Effector memory CD8-positive, alpha-beta T cell (primary cell): ENCODE data around the gene CCIN.
"Not testable (repeated sequence)": the region's sequence is repeated elsewhere in the genome, so short reads cannot be mapped to it uniquely, and the experiment has no call there.

Source experiments
- ATAC-seq: fragments of 150-1000 bp; cut with Tn5 transposase; replicated peaks from 2 replicates; pipeline ENCODE4 v1.10.0; 2021; ENCODE audit warnings: mild to moderate bottlenecking, moderate library complexity
- DNase-seq, 3 experiments: peaks; one replicate each; pipeline ENCODE4 v3.0.0; 2021
- H3K27ac Mint-ChIP-seq, 2 donors: one replicate each; pipeline ENCODE4 v1.8.0; 2022; ENCODE audit warnings: mild to moderate bottlenecking in 2 of 2, mixed read lengths in 2 of 2, moderate library complexity in 2 of 2
- H3K27me3 Mint-ChIP-seq, 2 donors: one replicate each; pipeline ENCODE4 v1.8.0; 2022; ENCODE audit warnings: mixed read lengths in 2 of 2
- H3K36me3 Mint-ChIP-seq: one replicate; pipeline ENCODE4 v1.8.0; 2022; ENCODE audit warnings: mild to moderate bottlenecking, moderate library complexity, mixed read lengths; ENCODE audit not compliant: insufficient read depth
- H3K4me1 Mint-ChIP-seq, 2 donors: one replicate each; pipeline ENCODE4 v1.8.0; 2022; ENCODE audit warnings: low read depth in 2 of 2, mixed read lengths in 2 of 2
- H3K4me3 Mint-ChIP-seq, 2 donors: one replicate each; pipeline ENCODE4 v1.8.0; 2022; ENCODE audit warnings: mild to moderate bottlenecking in 2 of 2, mixed read lengths in 2 of 2, moderate library complexity in 2 of 2
- H3K9me3 Mint-ChIP-seq, 2 donors: one replicate each; pipeline ENCODE4 v1.8.0; 2022; ENCODE audit warnings: mixed read lengths in 2 of 2

The CCIN gene

DNA sequence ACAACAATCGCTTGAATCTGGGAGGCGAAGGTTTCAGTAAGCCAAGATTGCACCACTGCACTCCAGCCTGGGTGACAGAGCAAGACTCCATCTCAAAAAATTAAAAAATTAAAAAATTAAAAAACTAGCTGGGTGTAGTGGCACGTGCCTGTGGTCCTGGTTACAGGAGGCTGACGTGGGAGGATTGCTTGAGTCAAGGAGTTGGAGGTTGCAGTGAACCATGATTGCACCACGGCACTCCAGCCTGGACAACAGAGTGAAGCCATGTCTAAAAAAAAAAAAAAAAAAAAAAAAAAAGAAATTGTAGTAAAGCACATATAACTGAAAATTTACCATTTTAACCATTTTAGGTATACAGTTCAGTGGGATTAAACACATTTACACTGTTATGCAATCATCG, 13.1 kb upstream of the CCIN start:
- DNase-seq (no peak), ATAC-seq (no peak)
- Mint-ChIP-seq H3K27ac (no peak overlapping the region), H3K4me1 (peaks cover 25 to 28% of the 10 kb centered on the region in 2 donors), H3K9me3 (no peaks in the 10 kb centered on the region), H3K36me3 (peaks cover 47% of the 10 kb centered on the region), H3K4me3 (no peak overlapping the region), H3K27me3 (no peaks in the 10 kb centered on the region)

DNA sequence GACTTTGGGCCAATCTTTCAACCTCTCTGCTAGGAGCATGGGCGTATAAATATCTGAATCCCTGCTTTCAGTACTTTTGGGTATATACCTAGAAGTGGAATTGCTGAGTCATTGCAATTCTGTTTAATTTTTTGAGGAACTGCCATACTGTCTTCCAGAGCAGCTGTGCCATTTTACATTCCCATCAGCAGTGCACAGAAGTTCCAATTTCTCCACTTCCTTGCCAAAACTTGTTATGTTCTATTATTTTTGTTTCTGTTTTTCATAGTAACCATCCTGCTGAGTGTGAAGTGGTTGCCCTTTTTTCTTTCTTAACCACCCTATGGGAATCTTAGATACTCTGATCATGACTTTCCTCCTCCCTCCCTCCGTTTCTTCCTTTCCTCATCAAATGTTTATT, 11.1 kb upstream of the CCIN start:
- Mint-ChIP-seq H3K9me3 (no peaks in the 10 kb centered on the region), H3K27ac (no peak overlapping the region), H3K27me3 (no peaks in the 10 kb centered on the region), H3K4me3 (no peak overlapping the region), H3K4me1 (peaks cover 13 to 18% of the 10 kb centered on the region in 2 donors), H3K36me3 (peaks cover 41% of the 10 kb centered on the region)
- ATAC-seq (no peak), DNase-seq (no peak)

DNA sequence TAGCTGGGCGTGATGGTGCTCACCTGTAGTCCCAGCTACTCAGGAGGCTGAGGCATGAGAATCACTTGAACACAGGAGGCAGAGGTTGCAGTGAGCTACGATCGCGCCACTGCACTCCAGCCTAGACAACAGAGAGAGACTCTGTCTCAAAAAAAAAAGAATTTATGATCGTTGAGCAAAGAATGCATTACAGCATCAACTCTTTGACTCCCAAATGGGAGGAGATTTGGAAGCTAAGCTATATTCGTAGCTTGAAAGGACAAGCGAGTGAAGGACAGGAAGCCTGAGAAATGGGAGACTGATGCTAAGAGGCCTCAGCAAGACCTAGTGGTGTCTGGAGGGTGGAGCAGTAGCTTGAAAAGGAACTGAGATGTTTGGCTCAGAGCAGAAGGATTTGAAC, 10.3 kb upstream of the CCIN start:
- Mint-ChIP-seq H3K27ac (peak overlapping the region; percentile 56 to 85), H3K36me3 (peaks cover 36% of the 10 kb centered on the region)

DNA sequence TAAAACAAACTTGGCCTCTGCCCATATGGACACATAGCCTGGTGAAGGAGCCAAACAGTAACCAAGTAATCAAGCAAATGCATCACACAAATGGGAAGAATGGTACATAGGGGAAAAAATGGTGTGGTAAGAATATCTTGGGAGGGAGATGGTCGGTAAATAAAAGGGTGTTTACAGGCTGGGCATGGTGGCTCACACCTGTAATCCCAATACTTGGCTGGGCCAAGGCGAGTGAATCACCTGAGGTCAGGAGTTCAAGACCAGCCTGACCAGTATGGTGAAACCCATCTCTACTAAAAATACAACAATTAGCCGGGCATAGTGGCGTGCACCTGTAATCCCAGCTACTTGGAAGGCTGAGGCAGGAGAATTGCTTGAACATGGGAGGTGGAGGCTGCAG, 9.7 kb upstream of the CCIN start:
- H3K4me3 Mint-ChIP-seq, DNase-seq, H3K4me1 Mint-ChIP-seq, H3K9me3 Mint-ChIP-seq, ATAC-seq, H3K27me3 Mint-ChIP-seq: not testable (repeated sequence)
- peak overlapping the region; percentile 18 to 56 for H3K27ac Mint-ChIP-seq
- H3K36me3 Mint-ChIP-seq, result peaks cover 32% of the 10 kb centered on the region

More for the DNA sequence above, 10.3 kb upstream of the CCIN start:
- ATAC-seq (no peak), DNase-seq (no peak)
- Mint-ChIP-seq H3K9me3 (no peaks in the 10 kb centered on the region), H3K4me3 (no peak overlapping the region), H3K4me1 (peaks cover 8 to 13% of the 10 kb centered on the region in 2 donors), H3K27me3 (no peaks in the 10 kb centered on the region)

DNA sequence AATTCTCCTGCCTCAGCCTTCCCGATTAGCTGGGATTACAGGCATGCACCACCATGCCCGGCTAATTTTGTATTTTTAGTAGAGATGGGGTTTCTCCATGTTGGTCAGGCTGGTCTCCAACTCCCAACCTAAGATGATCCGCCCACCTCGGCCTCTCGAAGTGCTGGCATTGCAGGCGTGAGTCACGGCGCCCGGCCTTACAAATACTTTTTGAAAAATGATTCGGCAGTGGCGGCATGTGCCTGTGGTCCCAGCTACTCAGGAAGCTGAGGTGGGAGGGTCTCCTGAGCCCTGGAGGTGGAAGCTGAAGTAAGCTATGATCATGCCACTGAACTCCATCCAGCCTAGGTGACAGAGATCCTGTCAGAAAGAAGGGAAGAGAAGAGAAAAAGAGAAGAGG, 9.1 kb upstream of the CCIN start:
- not testable (repeated sequence) for H3K4me1 Mint-ChIP-seq, H3K4me3 Mint-ChIP-seq, ATAC-seq, H3K27me3 Mint-ChIP-seq, DNase-seq, H3K9me3 Mint-ChIP-seq
- peak overlapping the region; percentile 18 to 75 for H3K27ac Mint-ChIP-seq
- peaks cover 31% of the 10 kb centered on the region for H3K36me3 Mint-ChIP-seq

DNA sequence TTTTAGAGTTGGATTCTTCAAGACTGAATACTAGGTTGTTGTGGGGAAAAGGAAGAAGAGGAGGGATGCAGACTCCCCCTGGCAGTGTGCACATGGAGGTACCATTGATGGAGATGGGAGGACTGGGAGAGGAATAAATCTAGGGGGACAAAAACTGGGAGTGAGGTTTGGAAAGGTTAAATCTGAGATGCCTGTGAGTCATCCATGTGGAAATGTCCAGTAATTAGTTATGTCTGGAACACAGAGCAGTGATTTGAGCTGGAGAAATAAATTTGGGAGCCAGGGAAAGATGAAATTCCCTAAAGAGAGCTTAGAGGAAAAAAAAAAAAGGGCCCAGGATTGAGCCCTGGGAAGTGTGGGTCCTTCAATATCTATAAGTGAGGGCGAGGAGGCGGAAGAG, 8.0 kb upstream of the CCIN start:
- peak overlapping the region; percentile 1 to 75 for H3K27ac Mint-ChIP-seq
- no peak for DNase-seq
- no peak for ATAC-seq
- no peak overlapping the region for H3K4me3 Mint-ChIP-seq
- H3K9me3 Mint-ChIP-seq, result no peaks in the 10 kb centered on the region
- peaks cover 24% of the 10 kb centered on the region for H3K36me3 Mint-ChIP-seq
- H3K27me3 Mint-ChIP-seq, result no peaks in the 10 kb centered on the region
- H3K4me1 Mint-ChIP-seq, result peaks cover 2 to 8% of the 10 kb centered on the region in 2 donors

DNA sequence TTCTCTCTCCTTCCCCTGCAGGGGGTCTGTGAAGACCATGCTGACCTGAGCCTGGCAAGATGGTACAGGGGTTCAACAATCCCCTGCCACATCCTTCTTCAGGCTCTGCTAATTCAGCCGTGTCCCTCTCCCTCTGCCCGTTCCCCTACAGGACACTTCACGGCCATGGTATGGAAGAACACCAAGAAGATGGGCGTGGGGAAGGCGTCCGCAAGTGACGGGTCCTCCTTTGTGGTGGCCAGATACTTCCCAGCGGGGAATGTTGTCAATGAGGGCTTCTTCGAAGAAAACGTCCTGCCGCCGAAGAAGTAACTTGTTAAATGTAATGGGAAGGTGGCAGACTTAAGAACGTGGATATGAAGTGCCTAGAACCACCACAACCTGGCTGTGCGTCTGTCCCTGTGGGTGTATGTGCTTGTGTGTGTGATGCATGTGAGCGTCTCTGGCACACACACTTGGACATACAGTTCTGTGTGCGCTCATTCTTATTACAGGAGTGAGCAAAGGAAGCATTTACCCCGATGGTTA, 6.9 kb upstream of the CCIN start:
- H3K27ac Mint-ChIP-seq, result peak overlapping the region; percentile 20 to 84
- no peak for ATAC-seq
- no peak overlapping the region for H3K4me3 Mint-ChIP-seq
- H3K27me3 Mint-ChIP-seq, result no peaks in the 10 kb centered on the region
- no peak for DNase-seq
- H3K36me3 Mint-ChIP-seq, result peaks cover 30% of the 10 kb centered on the region
- H3K4me1 Mint-ChIP-seq, result peaks cover 3 to 8% of the 10 kb centered on the region in 2 donors
- no peaks in the 10 kb centered on the region for H3K9me3 Mint-ChIP-seq

DNA sequence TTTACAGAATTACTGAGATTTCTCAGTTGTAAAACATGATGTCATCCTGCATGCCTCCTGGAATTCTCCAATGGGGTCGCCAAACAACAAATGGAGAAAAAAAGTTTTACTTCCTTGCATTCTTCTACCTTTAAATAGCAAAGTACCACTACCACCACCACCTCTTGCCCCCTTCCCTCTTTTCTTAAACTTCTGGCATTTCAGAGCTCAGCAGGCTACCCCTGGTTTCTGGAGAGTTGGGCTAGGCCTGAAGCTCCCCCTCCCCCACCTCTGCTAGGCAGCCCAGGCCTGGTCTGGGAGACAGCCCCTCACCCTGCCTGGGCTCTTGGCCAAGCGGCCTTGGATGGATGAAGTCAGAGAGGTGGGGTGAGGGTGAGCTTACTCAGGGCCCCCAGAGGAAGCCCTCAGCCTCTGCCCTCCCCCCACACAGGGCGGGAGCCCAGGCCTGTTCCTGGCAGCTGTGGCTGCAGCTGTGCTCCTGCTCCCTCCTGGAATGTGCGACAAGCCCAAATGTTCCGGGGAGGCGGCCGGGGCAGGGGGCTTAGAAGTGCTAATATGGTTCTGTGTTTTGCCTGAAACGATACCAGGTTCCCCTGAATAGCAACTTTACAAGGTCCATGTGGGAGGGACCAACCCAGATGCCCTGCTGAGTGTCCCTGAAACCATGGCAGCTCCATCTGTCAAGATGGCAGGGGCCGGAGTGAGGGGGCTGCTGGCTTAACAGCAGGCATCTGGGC, 6.0 kb upstream of the CCIN start:
- peaks cover 3 to 8% of the 10 kb centered on the region in 2 donors for H3K4me1 Mint-ChIP-seq
- H3K27ac Mint-ChIP-seq, result peak overlapping the region; percentile 20 to 84
- no peaks in the 10 kb centered on the region for H3K27me3 Mint-ChIP-seq
- DNase-seq (no peak), ATAC-seq (no peak)
- H3K9me3 Mint-ChIP-seq, result no peaks in the 10 kb centered on the region
- H3K36me3 Mint-ChIP-seq, result peaks cover 30% of the 10 kb centered on the region
- no peak overlapping the region for H3K4me3 Mint-ChIP-seq

DNA sequence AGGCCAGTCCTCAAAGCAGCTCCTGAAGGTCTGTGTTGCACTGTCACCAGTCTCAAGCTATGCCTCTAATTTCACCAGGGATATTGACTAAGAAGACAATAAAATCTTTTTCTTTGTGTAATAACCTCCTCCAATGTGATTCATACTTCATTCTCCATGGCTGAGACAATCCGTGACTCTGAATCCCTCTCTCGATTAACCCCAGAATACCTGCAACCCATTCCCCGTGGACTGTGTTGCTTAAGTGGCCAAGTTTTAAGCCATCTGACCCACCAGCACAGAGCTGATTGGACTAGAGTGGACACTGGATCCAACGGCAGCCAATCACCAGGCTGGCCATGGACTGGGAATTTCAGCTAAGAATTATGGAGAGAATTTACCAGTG, 5.4 kb upstream of the CCIN start:
- H3K4me3 Mint-ChIP-seq, result no peak overlapping the region
- H3K27me3 Mint-ChIP-seq, result no peaks in the 10 kb centered on the region
- H3K9me3 Mint-ChIP-seq, result no peaks in the 10 kb centered on the region
- DNase-seq (no peak), ATAC-seq (no peak)
- peak overlapping the region in 1 of 2 donors; percentile 52 for H3K27ac Mint-ChIP-seq
- H3K36me3 Mint-ChIP-seq, result peaks cover 30% of the 10 kb centered on the region
- H3K4me1 Mint-ChIP-seq, result peaks cover 3 to 8% of the 10 kb centered on the region in 2 donors

DNA sequence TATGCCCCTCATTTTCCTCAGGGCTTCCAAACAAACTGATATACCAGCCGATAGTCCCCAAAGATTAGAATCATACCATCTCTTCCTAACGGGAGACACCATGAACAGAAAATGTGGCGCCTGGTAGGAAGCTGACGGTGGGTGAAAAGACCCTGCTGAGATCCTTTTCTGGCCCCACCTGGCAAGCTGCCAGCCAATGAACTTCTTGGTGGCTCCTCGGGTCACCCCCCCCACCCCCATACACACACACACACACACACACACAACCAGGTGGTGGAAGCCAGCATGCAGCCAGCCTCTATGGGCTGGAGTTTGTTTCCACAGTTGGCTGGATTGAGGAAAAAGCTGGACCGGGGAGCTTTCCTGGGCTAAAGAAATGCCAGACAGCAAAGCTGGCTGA, 4.8 kb upstream of the CCIN start:
- no peaks in the 10 kb centered on the region for H3K27me3 Mint-ChIP-seq
- peaks cover 30% of the 10 kb centered on the region for H3K36me3 Mint-ChIP-seq
- ATAC-seq, result no peak
- DNase-seq, result no peak
- H3K9me3 Mint-ChIP-seq, result no peaks in the 10 kb centered on the region
- H3K4me1 Mint-ChIP-seq, result peaks cover 3 to 8% of the 10 kb centered on the region in 2 donors
- no peak overlapping the region for H3K4me3 Mint-ChIP-seq
- peak overlapping the region in 1 of 2 donors; percentile 52 for H3K27ac Mint-ChIP-seq

DNA sequence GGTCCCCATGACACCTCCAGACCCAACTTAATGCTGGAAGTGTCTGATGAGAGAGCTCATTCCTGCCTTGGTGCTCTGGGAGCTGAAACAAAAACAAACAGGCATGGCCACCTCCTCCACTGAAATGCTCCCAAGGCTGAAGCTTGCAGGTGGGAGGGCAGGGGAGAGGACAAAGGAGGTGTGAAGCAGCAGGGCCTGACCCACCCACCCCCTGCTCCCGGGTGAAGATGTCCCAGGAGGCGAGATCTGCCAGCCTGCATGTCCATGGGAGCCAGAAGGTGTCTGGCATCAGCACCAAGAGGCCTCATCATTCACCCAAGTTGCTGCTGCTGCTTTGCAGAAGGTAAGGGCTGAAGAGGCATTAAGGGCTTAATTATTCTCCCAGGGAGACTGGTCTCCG, 4.2 kb upstream of the CCIN start:
- Mint-ChIP-seq H3K4me1 (peaks cover 3 to 8% of the 10 kb centered on the region in 2 donors), H3K27me3 (no peaks in the 10 kb centered on the region), H3K27ac (peak overlapping the region; percentile 75 to 76), H3K36me3 (peaks cover 28% of the 10 kb centered on the region), H3K9me3 (no peaks in the 10 kb centered on the region), H3K4me3 (peak overlapping the region; percentile 81 to 82)
- DNase-seq, result no peak
- no peak for ATAC-seq

DNA sequence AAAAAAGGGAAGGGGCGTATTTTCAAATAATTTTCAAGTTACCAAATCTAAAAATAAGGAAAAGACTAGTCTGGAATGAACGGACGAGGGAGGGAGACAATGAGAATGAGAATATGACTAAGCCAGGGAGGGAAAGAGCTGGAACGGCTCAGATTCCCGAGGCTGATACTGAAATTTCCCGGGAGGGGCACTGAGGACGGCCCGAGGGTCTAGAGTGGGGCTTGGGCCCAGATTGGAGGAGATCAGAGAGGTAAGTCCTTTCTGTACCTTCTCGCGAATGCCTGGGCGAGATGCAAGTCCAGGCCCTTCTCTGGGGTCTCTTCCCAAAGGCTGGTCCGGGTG, 3.4 kb upstream of the CCIN start:
- ATAC-seq, result no peak
- peaks cover 22% of the 10 kb centered on the region for H3K36me3 Mint-ChIP-seq
- no peak for DNase-seq
- peak overlapping the region; percentile 75 to 76 for H3K27ac Mint-ChIP-seq
- no peaks in the 10 kb centered on the region for H3K27me3 Mint-ChIP-seq
- peak overlapping the region; percentile 81 to 82 for H3K4me3 Mint-ChIP-seq
- peaks cover 3 to 8% of the 10 kb centered on the region in 2 donors for H3K4me1 Mint-ChIP-seq
- H3K9me3 Mint-ChIP-seq, result no peaks in the 10 kb centered on the region

DNA sequence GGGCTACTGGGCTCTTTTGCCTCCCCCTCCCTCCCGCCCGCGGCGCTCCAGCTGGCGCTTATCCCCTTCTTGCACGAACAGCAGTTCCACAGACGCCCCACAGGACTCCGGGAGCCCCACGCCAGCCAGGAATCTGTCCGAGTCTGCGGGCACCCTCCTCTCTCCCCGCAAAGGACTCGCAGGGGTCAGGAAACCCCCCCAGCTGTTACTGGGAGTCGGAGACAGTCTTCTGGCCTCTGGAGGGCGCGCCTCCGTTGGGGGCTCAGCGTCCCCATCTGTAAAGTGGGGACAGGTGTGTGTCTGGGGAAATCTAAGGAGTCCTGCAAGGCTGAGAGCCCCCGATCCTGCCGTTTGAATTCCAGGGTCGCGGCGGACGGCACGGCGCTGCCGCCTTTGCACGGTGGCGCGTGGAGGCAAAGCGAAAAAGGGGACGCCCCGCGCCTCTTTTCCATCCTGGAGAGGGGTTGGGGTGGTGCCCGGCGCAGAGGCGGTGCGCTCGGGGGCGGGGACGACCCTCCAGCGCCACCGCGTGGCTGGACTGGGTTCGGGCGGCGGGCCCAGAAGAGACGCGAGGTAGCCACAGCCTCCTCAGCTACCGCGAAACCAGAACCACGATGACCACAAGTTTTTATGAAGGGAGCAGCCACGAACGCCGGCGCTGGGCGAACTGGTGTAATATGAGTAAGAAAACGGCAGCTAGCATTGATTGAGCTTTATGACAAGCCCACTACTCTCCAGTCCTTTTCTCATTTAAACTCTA, 2.8 kb upstream of the CCIN start:
- peak overlapping the region; percentile 75 to 76 for H3K27ac Mint-ChIP-seq
- H3K4me1 Mint-ChIP-seq, result peaks cover 3 to 6% of the 10 kb centered on the region in 2 donors

DNA sequence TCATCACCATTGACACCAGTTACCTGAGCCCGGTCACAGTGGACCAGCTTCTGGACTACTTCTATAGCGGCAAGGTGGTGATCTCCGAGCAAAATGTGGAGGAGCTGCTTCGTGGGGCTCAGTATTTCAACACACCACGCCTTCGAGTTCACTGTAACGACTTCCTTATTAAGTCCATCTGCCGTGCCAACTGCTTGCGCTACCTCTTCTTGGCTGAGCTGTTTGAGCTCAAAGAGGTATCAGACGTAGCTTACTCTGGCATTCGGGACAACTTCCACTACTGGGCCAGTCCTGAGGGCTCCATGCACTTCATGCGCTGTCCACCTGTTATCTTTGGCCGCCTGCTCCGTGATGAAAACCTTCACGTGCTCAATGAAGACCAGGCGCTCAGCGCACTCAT, 520 bp downstream of the CCIN start:
- no peak overlapping the region for H3K4me3 Mint-ChIP-seq
- peaks cover 12% of the 10 kb centered on the region for H3K36me3 Mint-ChIP-seq
- H3K27ac Mint-ChIP-seq, result no peak overlapping the region
- H3K4me1 Mint-ChIP-seq, result peaks cover 3% of the 10 kb centered on the region in 2 donors
- DNase-seq (no peak), ATAC-seq (no peak)
- H3K27me3 Mint-ChIP-seq, result peaks cover 0 to 18% of the 10 kb centered on the region in 2 donors
- no peaks in the 10 kb centered on the region for H3K9me3 Mint-ChIP-seq

More for the DNA sequence above, 2.8 kb upstream of the CCIN start:
- Mint-ChIP-seq H3K27me3 (peaks cover 0 to 4% of the 10 kb centered on the region in 2 donors), H3K36me3 (peaks cover 19% of the 10 kb centered on the region), H3K4me3 (peak overlapping the region; percentile 81 to 82), H3K9me3 (no peaks in the 10 kb centered on the region)
- peak; percentile 97 for ATAC-seq
- peak; percentile 83 to 86 (median 85) for DNase-seq
